Ascending aorta (tissue), 2 donors: ENCODE measurements around the gene GRM5. TPM values are rescaled to one million over a fixed set of nuclear protein-coding genes. Genes with fewer than 3 reads are reported as not detected.
"Not testable (repeated sequence)": the region's sequence is repeated elsewhere in the genome, so short reads cannot be mapped to it uniquely, and the experiment has no call there.

Source experiments
- DNase-seq, 2 donors: peaks; one replicate each; pipeline ENCODE4 v3.0.0-alpha.2; 2019; ENCODE audit warnings: low spot score in 2 of 2
- H3K27ac ChIP-seq, 2 donors: fragments of 200-600 bp; sonication (generic); one replicate each; pipeline ENCODE4 v1.5.1; 2016 to 2017; ENCODE audit warnings: mild to moderate bottlenecking in 1 of 2
- H3K27me3 ChIP-seq: fragments of 200-600 bp; sonication (generic); one replicate; pipeline ENCODE4 v1.5.1; 2017
- H3K36me3 ChIP-seq, 2 donors: fragments of 200-600 bp; sonication (generic); one replicate each; pipeline ENCODE4 v1.5.1; 2016
- H3K4me1 ChIP-seq, 2 donors: fragments of 200-600 bp; sonication (generic); one replicate each; pipeline ENCODE4 v1.5.1; 2016 to 2017; ENCODE audit warnings: mild to moderate bottlenecking in 1 of 2
- H3K4me3 ChIP-seq, 2 donors: fragments of 200-600 bp; sonication (generic); one replicate each; pipeline ENCODE4 v1.5.1; 2016 to 2017; ENCODE audit warnings: mild to moderate bottlenecking in 1 of 2
- H3K9me3 ChIP-seq, 2 donors: fragments of 200-600 bp; sonication (generic); one replicate each; pipeline ENCODE4 v1.5.1; 2016
- intact Hi-C: fragments of 100-400 bp; cut with DNase I; formaldehyde crosslinking; loops from one replicate; pipeline ENCODE4 v1.15.1; 2023
- total RNA-seq: library from RNA; depleted of rRNA; stranded (reverse); fragments of >200 nt; gene quantifications from one replicate; pipeline ENCODE4 v1.1.0, GENCODE V29; 2016
- TF ChIP-seq, protein P1 (sequence below), 3 experiments: fragments of 200-600 bp in 2 of 3; fragments of 450-650 bp in 1 of 3; sonication (generic) in 2 of 3; IDR thresholded peaks; one replicate each; pipeline ENCODE4 v1.5.1; 2016 to 2019; ENCODE audit warnings: antibody characterized with exemption in 3 of 3, mild to moderate bottlenecking in 1 of 3, moderate library complexity in 1 of 3

The GRM5 gene
- total RNA-seq, 1 donor from 2014 or later = 10.2 TPM

DNA sequence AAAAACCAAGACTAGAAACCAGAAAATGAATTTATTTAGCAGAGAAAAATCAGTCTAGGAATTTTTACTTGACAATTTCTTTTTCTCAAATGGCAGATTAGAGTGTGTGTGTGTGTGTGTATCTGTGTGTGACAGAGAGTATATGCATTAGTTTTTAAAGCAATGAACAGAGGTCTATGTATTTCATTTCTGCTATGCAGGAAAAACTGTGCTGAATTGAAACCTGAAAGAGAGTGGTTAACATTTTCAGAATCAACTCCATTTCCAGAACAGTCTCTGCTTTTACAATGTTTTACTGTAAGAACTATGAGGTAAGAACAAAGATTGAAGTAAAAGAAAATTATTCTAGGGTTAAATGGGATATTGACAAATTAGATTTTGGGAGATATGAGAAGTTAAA lies 114.8 kb downstream of the GRM5 start:
- intact Hi-C loops = no loop called here
- Histone ChIP-seq H3K27ac (no peak overlapping the region), H3K4me1 (no peaks in the 10 kb centered on the region), H3K4me3 (no peak overlapping the region), H3K27me3 (no peaks in the 10 kb centered on the region), H3K9me3 (no peaks in the 10 kb centered on the region), H3K36me3 (no peaks in the 10 kb centered on the region)
- TF ChIP-seq, protein P1, sequence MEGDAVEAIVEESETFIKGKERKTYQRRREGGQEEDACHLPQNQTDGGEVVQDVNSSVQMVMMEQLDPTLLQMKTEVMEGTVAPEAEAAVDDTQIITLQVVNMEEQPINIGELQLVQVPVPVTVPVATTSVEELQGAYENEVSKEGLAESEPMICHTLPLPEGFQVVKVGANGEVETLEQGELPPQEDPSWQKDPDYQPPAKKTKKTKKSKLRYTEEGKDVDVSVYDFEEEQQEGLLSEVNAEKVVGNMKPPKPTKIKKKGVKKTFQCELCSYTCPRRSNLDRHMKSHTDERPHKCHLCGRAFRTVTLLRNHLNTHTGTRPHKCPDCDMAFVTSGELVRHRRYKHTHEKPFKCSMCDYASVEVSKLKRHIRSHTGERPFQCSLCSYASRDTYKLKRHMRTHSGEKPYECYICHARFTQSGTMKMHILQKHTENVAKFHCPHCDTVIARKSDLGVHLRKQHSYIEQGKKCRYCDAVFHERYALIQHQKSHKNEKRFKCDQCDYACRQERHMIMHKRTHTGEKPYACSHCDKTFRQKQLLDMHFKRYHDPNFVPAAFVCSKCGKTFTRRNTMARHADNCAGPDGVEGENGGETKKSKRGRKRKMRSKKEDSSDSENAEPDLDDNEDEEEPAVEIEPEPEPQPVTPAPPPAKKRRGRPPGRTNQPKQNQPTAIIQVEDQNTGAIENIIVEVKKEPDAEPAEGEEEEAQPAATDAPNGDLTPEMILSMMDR (IDR thresholded peaks at IDR 0.05) = no peak
- DNase-seq = no peak

- intact Hi-C loops, H3K27ac ChIP-seq, DNase-seq, H3K36me3 ChIP-seq, H3K9me3 ChIP-seq, H3K4me1 ChIP-seq, H3K27me3 ChIP-seq, H3K4me3 ChIP-seq: not testable (repeated sequence)
These were observed 116.9 kb downstream of the GRM5 start for GRCh38 chr11:88948908-88949307.

- H3K9me3 ChIP-seq, H3K4me3 ChIP-seq, H3K36me3 ChIP-seq, intact Hi-C loops, H3K4me1 ChIP-seq, H3K27me3 ChIP-seq, H3K27ac ChIP-seq, DNase-seq: not testable (repeated sequence)
These were observed 117.8 kb downstream of the GRM5 start for GRCh38 chr11:88947843-88948572.

DNA sequence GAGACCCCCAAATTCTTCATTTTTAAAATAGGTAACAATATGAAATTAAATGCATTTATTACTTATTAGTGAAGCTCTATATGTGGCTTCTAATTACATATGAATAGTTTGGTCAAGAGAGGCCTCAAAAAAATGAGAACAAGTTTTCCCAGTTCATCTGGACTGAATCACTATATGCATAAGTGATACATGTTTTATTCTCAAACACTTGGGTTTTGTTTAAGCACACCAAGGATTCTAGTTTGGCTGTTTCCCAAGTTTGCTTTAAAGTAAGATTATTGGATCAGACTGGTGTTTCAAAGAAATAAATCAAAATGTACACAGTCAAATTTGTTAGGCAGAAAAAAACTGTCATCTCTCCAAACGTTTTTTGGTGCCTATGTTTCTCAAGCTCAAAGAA lies 136.1 kb downstream of the GRM5 start:
- H3K27me3 ChIP-seq, DNase-seq, H3K36me3 ChIP-seq, H3K27ac ChIP-seq, H3K4me1 ChIP-seq, H3K4me3 ChIP-seq, intact Hi-C loops, H3K9me3 ChIP-seq: not testable (repeated sequence)

GRCh38 chr11:88917065-88917464 lies 148.7 kb downstream of the GRM5 start:
- H3K4me3 ChIP-seq, DNase-seq, H3K4me1 ChIP-seq, H3K9me3 ChIP-seq, H3K27me3 ChIP-seq, intact Hi-C loops, H3K36me3 ChIP-seq, H3K27ac ChIP-seq: not testable (repeated sequence)

DNA sequence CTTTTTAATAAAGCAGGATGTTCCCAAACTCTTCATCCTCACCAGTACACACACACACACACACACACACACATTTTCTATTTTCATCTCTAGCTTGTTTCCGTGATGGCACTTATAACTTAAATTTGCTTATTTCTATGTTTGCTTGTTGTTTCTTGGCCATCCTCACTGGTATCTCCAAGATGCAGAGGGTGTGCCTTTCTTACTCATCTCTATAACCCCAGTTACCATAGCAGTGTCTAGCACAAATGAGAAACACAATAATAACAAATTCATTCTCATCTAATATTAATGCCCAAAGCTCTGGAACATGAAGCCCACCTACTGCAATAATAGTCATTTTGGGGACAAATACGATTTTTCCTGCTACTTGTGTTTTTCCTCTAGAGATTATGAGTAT lies 156.3 kb downstream of the GRM5 start:
- no peak overlapping the region for H3K27ac ChIP-seq
- H3K9me3 ChIP-seq = no peaks in the 10 kb centered on the region
- TF ChIP-seq, protein P1 (IDR thresholded peaks at IDR 0.05) = no peak
- H3K4me1 ChIP-seq = no peaks in the 10 kb centered on the region
- H3K27me3 ChIP-seq = no peaks in the 10 kb centered on the region
- intact Hi-C loops = no loop called here
- no peak for DNase-seq
- no peak overlapping the region for H3K4me3 ChIP-seq
- no peaks in the 10 kb centered on the region for H3K36me3 ChIP-seq

DNA sequence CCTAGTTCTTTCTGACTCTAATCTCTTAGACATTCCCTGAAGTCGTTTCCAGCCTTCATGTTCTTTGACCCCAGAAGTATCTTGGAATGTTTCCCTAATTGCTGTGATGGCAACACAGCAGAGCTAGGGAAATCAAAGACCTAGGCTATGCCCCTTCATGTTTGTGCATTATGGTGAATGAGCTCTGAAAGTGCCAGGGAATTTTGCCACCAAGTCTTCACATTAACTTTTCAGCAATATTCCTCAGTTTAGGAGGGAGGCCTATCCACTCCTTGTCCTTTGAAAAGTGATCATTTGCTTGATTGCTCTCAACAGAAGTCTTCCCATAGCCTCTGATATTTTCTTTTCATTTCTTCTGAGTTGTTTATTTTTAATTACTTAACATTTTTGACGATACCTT lies 164.3 kb downstream of the GRM5 start:
- DNase-seq, H3K27me3 ChIP-seq, H3K4me1 ChIP-seq, H3K36me3 ChIP-seq, H3K27ac ChIP-seq, intact Hi-C loops, H3K4me3 ChIP-seq, H3K9me3 ChIP-seq: not testable (repeated sequence)

DNA sequence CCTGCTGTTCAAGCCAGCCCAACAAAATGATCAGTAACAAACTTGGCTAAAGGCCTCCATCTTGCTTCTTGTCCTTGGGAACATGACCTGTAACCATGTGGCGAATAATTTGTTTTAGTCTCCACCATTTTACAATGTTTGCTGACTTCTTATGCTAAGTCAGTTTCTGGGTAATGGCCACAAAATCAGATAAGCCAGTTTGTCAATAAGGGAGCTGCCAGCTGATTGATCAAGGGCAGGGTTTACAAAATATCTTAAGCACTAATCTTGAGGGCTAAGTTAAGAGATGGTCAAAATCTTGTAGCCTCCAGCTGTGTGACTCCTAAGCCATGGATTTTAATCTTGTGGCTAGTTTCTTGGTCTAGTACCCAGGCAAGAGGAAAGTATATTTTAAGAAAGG lies 176.9 kb downstream of the GRM5 start:
- intact Hi-C loops, DNase-seq, H3K27ac ChIP-seq, H3K36me3 ChIP-seq, H3K4me3 ChIP-seq, H3K4me1 ChIP-seq, H3K27me3 ChIP-seq: not testable (repeated sequence)
- H3K9me3 ChIP-seq = peaks cover 0 to 12% of the 10 kb centered on the region in 2 donors

- H3K27ac ChIP-seq = no peak overlapping the region
- no peaks in the 10 kb centered on the region for H3K4me1 ChIP-seq
- H3K36me3 ChIP-seq = no peaks in the 10 kb centered on the region
- H3K27me3 ChIP-seq = no peaks in the 10 kb centered on the region
- H3K9me3 ChIP-seq = peaks cover 0 to 12% of the 10 kb centered on the region in 2 donors
- TF ChIP-seq, protein P1 (IDR thresholded peaks at IDR 0.05) = no peak
- intact Hi-C loops = no loop called here
- no peak for DNase-seq
- H3K4me3 ChIP-seq = no peak overlapping the region
These were observed 179.0 kb downstream of the GRM5 start for GRCh38 chr11:88886796-88887195.

DNA sequence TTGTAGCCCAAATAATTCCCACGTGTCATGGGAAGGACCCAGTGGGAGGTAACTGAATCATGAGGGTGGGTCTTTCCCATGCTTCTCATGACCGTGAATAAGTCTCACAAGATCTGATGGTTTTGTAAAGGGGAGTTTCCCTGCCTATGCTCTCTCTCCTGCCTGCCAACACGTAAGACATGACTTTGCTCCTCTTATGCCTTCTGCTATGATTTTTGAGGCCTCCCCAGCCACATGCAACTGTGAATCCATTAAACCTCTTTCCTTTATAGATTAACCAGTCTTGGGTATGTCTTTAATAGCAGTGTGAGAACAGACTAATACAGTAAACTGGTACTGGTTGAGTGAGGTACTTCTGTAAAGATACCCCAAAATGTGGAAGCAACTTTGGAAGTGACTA lies 183.0 kb downstream of the GRM5 start:
- H3K36me3 ChIP-seq, H3K4me3 ChIP-seq, intact Hi-C loops, H3K4me1 ChIP-seq, H3K27me3 ChIP-seq, H3K27ac ChIP-seq, DNase-seq: not testable (repeated sequence)
- H3K9me3 ChIP-seq = peaks cover 0 to 12% of the 10 kb centered on the region in 2 donors
